ENCODE results near the gene ATP5F1D.

The ATP5F1D gene

DNA sequence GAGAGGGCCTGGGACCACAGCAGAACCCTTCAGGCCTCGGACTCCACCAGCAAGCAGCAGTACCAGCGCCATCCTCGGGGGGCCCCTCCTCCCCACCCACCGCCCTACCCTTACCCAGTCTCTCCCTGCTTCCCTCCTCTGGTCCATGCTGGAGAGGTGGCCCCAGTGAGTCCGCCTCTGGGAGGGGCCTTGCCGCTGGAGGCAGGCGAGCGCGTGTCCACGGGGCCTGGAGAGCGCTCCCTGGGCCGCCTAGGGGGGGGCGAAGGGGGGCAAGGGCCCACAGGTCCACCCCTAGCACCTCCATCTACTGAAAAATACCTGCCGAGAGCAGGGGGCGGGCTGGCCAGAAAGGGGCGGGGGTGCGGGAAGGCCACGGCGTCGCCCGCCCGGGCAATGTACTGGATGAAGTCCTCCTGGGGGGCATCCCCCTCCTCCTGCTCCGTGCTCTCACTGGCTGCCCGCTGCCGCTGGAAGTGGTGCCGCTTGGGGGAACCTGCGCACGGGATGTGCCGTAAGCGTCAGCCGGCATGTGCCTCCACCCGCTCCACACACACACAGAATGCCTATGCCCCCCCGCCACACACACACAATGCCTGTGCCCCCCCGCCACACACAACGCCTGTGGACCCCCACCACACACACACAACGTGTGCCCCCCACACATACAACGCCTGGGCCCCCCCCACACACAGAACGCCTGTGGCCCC, 10.6 kb upstream of the ATP5F1D start:
- H3K4me3 ChIP-seq (ENCODE audit: low read depth, low read length), result no peak overlapping the region
- TF ChIP-seq, protein P1, sequence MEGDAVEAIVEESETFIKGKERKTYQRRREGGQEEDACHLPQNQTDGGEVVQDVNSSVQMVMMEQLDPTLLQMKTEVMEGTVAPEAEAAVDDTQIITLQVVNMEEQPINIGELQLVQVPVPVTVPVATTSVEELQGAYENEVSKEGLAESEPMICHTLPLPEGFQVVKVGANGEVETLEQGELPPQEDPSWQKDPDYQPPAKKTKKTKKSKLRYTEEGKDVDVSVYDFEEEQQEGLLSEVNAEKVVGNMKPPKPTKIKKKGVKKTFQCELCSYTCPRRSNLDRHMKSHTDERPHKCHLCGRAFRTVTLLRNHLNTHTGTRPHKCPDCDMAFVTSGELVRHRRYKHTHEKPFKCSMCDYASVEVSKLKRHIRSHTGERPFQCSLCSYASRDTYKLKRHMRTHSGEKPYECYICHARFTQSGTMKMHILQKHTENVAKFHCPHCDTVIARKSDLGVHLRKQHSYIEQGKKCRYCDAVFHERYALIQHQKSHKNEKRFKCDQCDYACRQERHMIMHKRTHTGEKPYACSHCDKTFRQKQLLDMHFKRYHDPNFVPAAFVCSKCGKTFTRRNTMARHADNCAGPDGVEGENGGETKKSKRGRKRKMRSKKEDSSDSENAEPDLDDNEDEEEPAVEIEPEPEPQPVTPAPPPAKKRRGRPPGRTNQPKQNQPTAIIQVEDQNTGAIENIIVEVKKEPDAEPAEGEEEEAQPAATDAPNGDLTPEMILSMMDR (IDR thresholded peaks at IDR 0.05; ENCODE audit: low read depth, low read length), result no peak

DNA sequence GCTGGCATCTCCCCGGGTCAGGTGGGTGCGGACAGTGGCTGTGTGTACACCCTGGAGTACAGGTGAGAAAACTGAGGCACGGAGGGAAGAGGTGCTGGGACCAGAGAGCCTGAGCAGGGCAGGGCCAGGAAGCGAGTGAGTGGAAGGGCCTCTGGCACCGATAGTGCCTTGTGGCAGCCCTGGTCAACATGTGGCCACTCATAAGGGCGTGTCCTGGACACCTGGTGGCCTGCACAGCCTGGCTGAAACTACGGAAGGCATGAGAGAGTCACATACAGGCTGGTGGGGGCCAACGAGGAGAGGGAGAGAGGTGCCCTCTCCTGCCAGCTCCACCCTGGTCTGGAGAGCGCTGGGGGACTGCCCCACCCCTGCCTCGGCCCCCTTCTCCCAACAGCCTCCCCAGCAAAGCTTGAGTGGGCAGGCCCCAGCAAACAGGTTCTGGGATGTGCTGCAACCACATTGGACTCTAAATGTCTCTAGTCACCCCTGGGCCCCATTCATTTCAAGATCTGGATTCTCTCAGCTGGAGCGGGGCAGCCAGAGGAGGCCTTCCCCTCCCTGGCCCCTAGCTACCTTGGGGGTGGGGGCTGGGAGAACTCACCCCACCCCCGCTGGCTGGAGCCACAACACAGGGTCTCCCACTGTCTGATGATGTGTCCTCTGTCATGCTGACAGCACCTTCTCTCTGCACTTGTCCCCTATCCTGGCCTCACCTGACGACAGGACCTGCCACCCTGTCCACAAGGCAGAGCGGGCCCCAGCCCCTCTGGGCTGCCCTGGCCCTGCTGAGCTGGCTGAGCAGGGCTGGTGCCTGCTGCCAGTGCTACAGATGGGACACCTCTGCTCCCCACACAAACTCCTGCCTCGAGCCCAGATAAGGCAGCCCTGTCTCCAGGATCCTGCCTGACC, 9.6 kb upstream of the ATP5F1D start:
- TF ChIP-seq, protein P1 (IDR thresholded peaks at IDR 0.05; ENCODE audit: low read depth, low read length), result no peak
- no peak overlapping the region for H3K4me3 ChIP-seq (ENCODE audit: low read depth, low read length)

DNA sequence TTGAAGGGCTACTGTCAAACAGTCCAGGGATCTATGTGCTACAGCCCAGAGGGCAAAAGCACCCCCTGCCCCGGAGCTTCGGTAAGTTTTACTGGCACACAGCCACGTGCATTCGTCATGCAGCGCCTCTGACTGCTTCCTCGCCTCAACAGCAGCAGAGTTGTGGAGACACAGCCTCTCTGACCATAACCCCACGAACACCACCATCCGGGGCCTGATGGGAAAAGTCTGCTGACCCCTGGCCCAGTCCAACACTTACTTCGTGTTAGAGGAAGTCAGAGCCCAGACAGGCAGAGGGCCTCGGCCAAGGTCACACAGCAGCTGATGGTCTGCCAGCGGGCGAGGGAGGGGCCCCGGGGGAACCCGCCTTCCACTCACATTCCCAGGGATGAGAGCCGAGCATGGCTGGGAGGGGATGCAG, 8.9 kb upstream of the ATP5F1D start:
- TF ChIP-seq, protein P1 (IDR thresholded peaks at IDR 0.05; ENCODE audit: low read depth, low read length), result no peak
- no peak overlapping the region for H3K4me3 ChIP-seq (ENCODE audit: low read depth, low read length)

DNA sequence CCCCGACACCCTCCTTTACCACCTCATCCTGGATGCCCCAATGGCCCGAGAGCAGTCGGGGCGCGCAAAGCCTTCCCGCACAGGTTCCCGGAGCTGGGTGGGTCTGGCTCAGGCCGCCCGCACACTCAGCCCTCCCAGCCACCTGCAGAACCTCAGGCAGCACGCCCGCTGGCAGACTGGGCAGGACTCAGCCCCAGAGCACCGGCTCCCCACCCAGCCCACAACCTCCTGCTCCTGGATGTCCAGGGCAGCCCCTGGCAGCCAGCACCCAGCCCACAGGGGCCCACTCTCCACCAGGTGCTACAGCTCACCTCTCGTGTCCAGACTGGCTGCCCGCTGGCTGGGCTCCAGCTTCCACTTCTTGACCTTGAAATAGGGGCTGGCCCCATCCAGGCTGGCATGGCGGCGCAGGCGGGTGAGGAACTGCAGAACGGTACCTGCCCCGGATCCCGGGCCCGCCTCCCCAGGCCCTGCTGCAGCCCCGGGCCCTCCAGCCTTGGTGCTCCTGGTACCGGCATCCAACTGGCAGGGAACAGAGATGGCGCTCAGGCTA, 8.4 kb upstream of the ATP5F1D start:
- H3K4me3 ChIP-seq (ENCODE audit: low read depth, low read length), result no peak overlapping the region
- TF ChIP-seq, protein P1 (IDR thresholded peaks at IDR 0.05; ENCODE audit: low read depth, low read length), result no peak

DNA sequence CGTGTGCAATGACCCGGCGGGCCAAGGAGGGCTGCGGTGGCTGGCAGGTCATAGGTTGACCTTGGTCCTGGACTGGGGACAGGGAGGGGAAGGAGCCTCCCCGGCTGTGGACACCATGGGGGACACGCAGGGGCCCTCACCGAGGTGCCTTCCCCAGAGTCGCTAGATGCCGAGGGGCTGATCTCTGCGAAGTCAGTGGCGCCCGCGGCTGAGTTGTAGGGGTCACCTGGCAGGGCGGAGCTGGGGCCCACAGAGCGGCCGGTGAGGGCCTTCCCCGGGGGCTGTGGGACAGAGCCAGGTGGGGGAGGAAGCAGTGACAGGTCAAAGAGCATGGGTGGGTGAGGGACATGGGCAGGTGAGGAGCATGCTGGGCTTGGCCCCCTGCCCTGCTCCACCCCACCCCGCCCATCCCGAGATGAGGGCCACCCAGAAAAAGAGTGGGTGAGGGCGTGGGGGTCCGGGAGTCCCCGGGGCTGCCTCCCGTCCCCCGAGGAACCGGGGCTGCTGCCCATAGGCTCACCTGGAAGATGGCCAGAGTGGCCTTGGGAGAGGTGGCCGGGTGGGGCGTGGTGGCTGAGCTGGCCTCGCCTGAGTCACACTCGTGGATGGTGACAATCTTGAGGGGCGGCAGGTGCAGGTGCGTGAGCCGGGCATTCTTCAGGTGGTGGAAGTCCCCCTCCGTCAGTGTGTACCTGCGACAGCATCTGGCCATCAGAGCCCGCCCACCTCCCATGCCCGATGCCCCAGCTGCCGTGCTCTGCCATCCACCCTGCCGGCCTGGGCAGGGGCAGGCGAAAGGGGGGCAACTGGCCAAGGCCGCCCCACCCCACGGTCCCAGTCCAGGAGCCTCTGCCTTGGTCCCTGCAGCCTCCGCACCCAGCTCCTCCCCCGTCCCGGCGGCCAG, 7.2 kb upstream of the ATP5F1D start:
- TF ChIP-seq, protein P1 (IDR thresholded peaks at IDR 0.05; ENCODE audit: low read depth, low read length), result no peak
- no peak overlapping the region for H3K4me3 ChIP-seq (ENCODE audit: low read depth, low read length)

DNA sequence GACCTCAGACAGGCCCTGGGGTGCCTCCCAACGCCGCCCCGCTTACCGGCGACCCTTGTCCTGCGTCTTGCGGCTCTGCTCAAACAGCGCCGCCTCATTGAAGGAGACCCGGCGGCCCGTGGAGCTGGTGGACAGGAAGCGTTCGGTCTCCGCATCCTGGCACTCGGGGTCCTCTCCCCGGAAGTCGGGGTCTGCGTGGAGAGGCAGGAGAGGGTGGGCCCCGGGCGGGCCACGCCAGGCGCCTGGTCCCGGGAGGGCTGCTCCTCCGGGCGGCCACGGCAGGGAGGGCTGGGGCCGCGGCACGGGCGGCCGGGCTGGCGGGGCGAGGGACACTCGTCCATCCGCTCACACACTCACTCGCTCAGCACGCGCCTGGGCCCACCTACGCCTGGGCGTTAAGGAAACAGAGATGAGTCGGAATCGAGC, 6.6 kb upstream of the ATP5F1D start:
- H3K4me3 ChIP-seq (ENCODE audit: low read depth, low read length), result no peak overlapping the region
- TF ChIP-seq, protein P1 (IDR thresholded peaks at IDR 0.05; ENCODE audit: low read depth, low read length), result no peak

Data from WI38 (cell line).